ENCODE results near the gene ARHGEF17. TPM values are rescaled to one million over a fixed set of nuclear protein-coding genes. Genes with fewer than 3 reads are reported as not detected.

Gene ARHGEF17
- total and polyA plus RNA-seq, 2 of the 8 experiments (the other 6 are each of a cell fraction or from before 2014, with no cell fraction given), result 11.3 to 14.6 TPM

- no peak overlapping the region for H3K9ac ChIP-seq (replicated peaks in 1 of 4; ENCODE audit: extremely low read depth in 1 of 4, low read depth in 3 of 4, low read length in 3 of 4)
Measured at GRCh38 chr11:73413256-73413655, 105.2 kb downstream of the ARHGEF17 start.

More at GRCh38 chr11:73413256-73413655, 105.2 kb downstream of the ARHGEF17 start:
- Histone ChIP-seq H3K4me3 (ENCODE audit: extremely low read depth in 1 of 4, insufficient read depth in 2 of 4, low read depth in 3 of 4, low read length in 4 of 4) (no peak overlapping the region), H2BK5ac (ENCODE audit: low read depth, low read length) (no peak overlapping the region), H2BK120ac (replicated peaks; ENCODE audit: low read depth, low read length) (no peak overlapping the region), H2AK5ac (ENCODE audit: low read depth, low read length) (no peak overlapping the region), H4K5ac (ENCODE audit: insufficient read length, low read depth, low read length) (no peak overlapping the region), H3K56ac (replicated peaks; ENCODE audit: insufficient read length, low read depth, low read length) (no peak overlapping the region), H3K79me2 (ENCODE audit: control insufficient read depth in 1 of 2, insufficient read depth in 2 of 2, low read length in 2 of 2) (no peaks in the 10 kb centered on the region), H3K36me3 (ENCODE audit: control insufficient read depth in 2 of 4, insufficient read depth in 4 of 4, low read length in 3 of 4) (peaks cover 0 to 14% (median 6%) of the 10 kb centered on the region in 4 experiments; a peak in 5 of 8 replicates), H3K4me1 (replicated peaks in 1 of 4; ENCODE audit: control insufficient read depth in 3 of 4, insufficient read depth in 4 of 4, low read length in 3 of 4) (no peaks in the 10 kb centered on the region), H3K14ac (ENCODE audit: insufficient read length) (no peak overlapping the region), H2AFZ (ENCODE audit: low read length) (no peak overlapping the region), H3K9me3 (ENCODE audit: insufficient read depth in 2 of 2, low read depth in 1 of 2, low read length in 1 of 2) (no peaks in the 10 kb centered on the region), H3K27me3 (replicated peaks in 1 of 4; ENCODE audit: control insufficient read depth in 3 of 4, extremely low read depth in 1 of 4, insufficient read depth in 3 of 4, low read length in 3 of 4) (no peaks in the 10 kb centered on the region), H3K23ac (ENCODE audit: insufficient read length) (no peak overlapping the region), H3K79me1 (ENCODE audit: low read depth, low read length) (no peaks in the 10 kb centered on the region), H4K91ac (replicated peaks; ENCODE audit: insufficient read length, low read length) (no peak overlapping the region), H4K8ac (ENCODE audit: extremely low read depth, insufficient read depth, low read length) (no peak overlapping the region), H3K27ac (ENCODE audit: low read depth, low read length) (no peak overlapping the region), H4K20me1 (replicated peaks in 1 of 2; ENCODE audit: control insufficient read depth in 1 of 2, insufficient read depth in 2 of 2, low read length in 2 of 2) (no peaks in the 10 kb centered on the region), H3K4ac (replicated peaks; ENCODE audit: insufficient read length, low read depth, low read length) (no peak overlapping the region), H2BK12ac (ENCODE audit: low read depth, low read length) (no peak overlapping the region), H2BK15ac (ENCODE audit: low read length) (no peak overlapping the region), H3K23me2 (ENCODE audit: low read depth, low read length) (no peaks in the 10 kb centered on the region), H3K4me2 (ENCODE audit: insufficient read depth in 1 of 2, low read depth in 2 of 2, low read length in 2 of 2) (no peak overlapping the region), H3K18ac (ENCODE audit: extremely low read depth, low read length) (no peak overlapping the region), H2BK20ac (ENCODE audit: low read length) (no peak overlapping the region)
- WGBS, 2 experiments (ENCODE audit: extremely low coverage in 1 of 2, insufficient coverage in 1 of 2, insufficient read length in 1 of 2, insufficient replicate concordance in 2 of 2, low coverage in 1 of 2, low lambda C conversion rate in 2 of 2, missing lambda C conversion rate in 1 of 2), result 92% methylated on average over 2 of the region's 2 CpGs; no CpG with 5 or more reads in 1 of the 2 experiments
- TF ChIP-seq RBBP5 (IDR thresholded peaks at IDR 0.05; ENCODE audit: borderline replicate concordance, low read depth, low read length) (no peak), CTCF (IDR thresholded peaks at IDR 0.05; ENCODE audit: control extremely low read depth in 1 of 3, insufficient read depth in 1 of 3, low read depth in 1 of 3, low read length in 3 of 3) (no peak), SIRT6 (IDR thresholded peaks at IDR 0.05; ENCODE audit: low read length) (no peak), YY1 (IDR thresholded peaks at IDR 0.05; ENCODE audit: low read depth, low read length) (no peak), FOSL1 (IDR thresholded peaks at IDR 0.05; ENCODE audit: insufficient read depth, low read depth, low read length) (no peak), SP1 (IDR thresholded peaks at IDR 0.05; ENCODE audit: low read depth, low read length) (no peak)
- FAIRE-seq (no peak), DNase-seq (ENCODE audit: low read depth in 1 of 2, low spot score in 2 of 2) (no peak)
- ChIA-PET POLR2A (ENCODE audit: partially characterized antibody) (interaction anchor here (0.9 kb wide), 1 partner anchor 12 kb away, joined by 4 read pairs; no protein-coding TSS in a partner anchor), CTCF (ENCODE audit: partially characterized antibody) (interaction anchor here (1.0 to 5.6 kb wide), 7 partner anchors 9 to 247 kb away, joined by 3 to 27 read pairs (median 5); no protein-coding TSS in a partner anchor)

Data from H1 (cell line).